ENCODE measurements around the gene FIP1L1. TPM values are rescaled to one million over a fixed set of nuclear protein-coding genes. Genes with fewer than 3 reads are reported as not detected.
"Not testable (repeated sequence)": the region's sequence is repeated elsewhere in the genome, so short reads cannot be mapped to it uniquely, and the experiment has no call there.

Gene FIP1L1
- total and polyA plus RNA-seq, 2 of the 4 experiments (the other 2 are of a cell fraction): 31.1 to 37.5 TPM

- CTCF ChIA-PET; H4K91ac ChIP-seq (ENCODE audit: insufficient read depth, low read depth, low read length); H3K4me3 ChIP-seq (ENCODE audit: insufficient read depth, low read depth, low read length); H3K36me3 ChIP-seq (ENCODE audit: control insufficient read depth, insufficient read depth, low read length); H3K4ac ChIP-seq (ENCODE audit: low read depth, low read length); H2BK5ac ChIP-seq (ENCODE audit: low read depth, low read length, poor library complexity, severe bottlenecking); H3K9me1 ChIP-seq (ENCODE audit: insufficient read depth, low read length); H3K9ac ChIP-seq (ENCODE audit: low read depth, low read length); H2BK15ac ChIP-seq (ENCODE audit: low read depth, low read length); H2AK9ac ChIP-seq (replicated peaks; ENCODE audit: low read depth, low read length, poor library complexity); H3K14ac ChIP-seq (replicated peaks; ENCODE audit: low read depth, low read length); H3K23ac ChIP-seq (ENCODE audit: low read depth, low read length); H2BK20ac ChIP-seq (ENCODE audit: low read depth, low read length); H3K4me1 ChIP-seq (ENCODE audit: control insufficient read depth, insufficient read depth, low read length); BruUV-seq (replicated peaks); H2AFZ ChIP-seq (replicated peaks; ENCODE audit: low read length, poor library complexity); POLR2A ChIA-PET (ENCODE audit: unreplicated experiment); H3K56ac ChIP-seq (ENCODE audit: extremely low read depth, insufficient read depth, low read length); H3K79me1 ChIP-seq (ENCODE audit: low read depth in 1 of 2, low read length in 2 of 2); H4K20me1 ChIP-seq (ENCODE audit: insufficient read depth, low read length); intact Hi-C loops (cut with micrococcal nuclease); H4K8ac ChIP-seq (ENCODE audit: low read depth in 2 of 2, low read length in 2 of 2); H3K18ac ChIP-seq (ENCODE audit: low read depth, low read length); H2AK5ac ChIP-seq (ENCODE audit: low read depth, low read length); H3K9me3 ChIP-seq (ENCODE audit: control insufficient read depth, insufficient read depth, low read length); H4K5ac ChIP-seq (ENCODE audit: low read depth, low read length); dilution Hi-C loops (cut with HindIII; ENCODE audit: low sequenced_read_pairs, unreplicated experiment); H3K4me2 ChIP-seq (ENCODE audit: low read depth, low read length); H3K27me3 ChIP-seq (ENCODE audit: control insufficient read depth, insufficient read depth, low read length); in situ Hi-C loops (cut with MboI; ENCODE audit: low sequenced_read_pairs); H3K27ac ChIP-seq (ENCODE audit: insufficient read depth, low read length); H2BK120ac ChIP-seq (ENCODE audit: low read depth, low read length); DNase-seq; ATAC-seq (ENCODE audit: low read depth): not testable (repeated sequence)
- WGBS, 2 experiments (ENCODE audit: extremely low coverage in 2 of 2, insufficient read length in 1 of 2): 100% methylated on average over 1 of the region's 6 CpGs; no CpG with 5 or more reads in 1 of the 2 experiments
Observed at GRCh38 chr4:53334916-53335315, 42.5 kb upstream of the FIP1L1 start.

- H3K9me1 ChIP-seq (ENCODE audit: insufficient read depth, low read length); H4K8ac ChIP-seq (ENCODE audit: low read depth in 2 of 2, low read length in 2 of 2); H3K36me3 ChIP-seq (ENCODE audit: control insufficient read depth, insufficient read depth, low read length); H3K27ac ChIP-seq (ENCODE audit: insufficient read depth, low read length); H3K27me3 ChIP-seq (ENCODE audit: control insufficient read depth, insufficient read depth, low read length); intact Hi-C loops (cut with micrococcal nuclease); CTCF ChIA-PET; DNase-seq; ATAC-seq (ENCODE audit: low read depth); H3K4me1 ChIP-seq (ENCODE audit: control insufficient read depth, insufficient read depth, low read length); H3K9me3 ChIP-seq (ENCODE audit: control insufficient read depth, insufficient read depth, low read length); H2BK20ac ChIP-seq (ENCODE audit: low read depth, low read length); H3K9ac ChIP-seq (ENCODE audit: low read depth, low read length); H2BK120ac ChIP-seq (ENCODE audit: low read depth, low read length); H3K23ac ChIP-seq (ENCODE audit: low read depth, low read length); H2AK9ac ChIP-seq (replicated peaks; ENCODE audit: low read depth, low read length, poor library complexity); BruUV-seq (replicated peaks); H3K14ac ChIP-seq (replicated peaks; ENCODE audit: low read depth, low read length); H3K4me2 ChIP-seq (ENCODE audit: low read depth, low read length); dilution Hi-C loops (cut with HindIII; ENCODE audit: low sequenced_read_pairs, unreplicated experiment); H2AFZ ChIP-seq (replicated peaks; ENCODE audit: low read length, poor library complexity); H3K4ac ChIP-seq (ENCODE audit: low read depth, low read length); H3K4me3 ChIP-seq (ENCODE audit: insufficient read depth, low read depth, low read length); H2BK15ac ChIP-seq (ENCODE audit: low read depth, low read length); POLR2A ChIA-PET (ENCODE audit: unreplicated experiment); H4K20me1 ChIP-seq (ENCODE audit: insufficient read depth, low read length); H4K5ac ChIP-seq (ENCODE audit: low read depth, low read length); H3K18ac ChIP-seq (ENCODE audit: low read depth, low read length); H3K56ac ChIP-seq (ENCODE audit: extremely low read depth, insufficient read depth, low read length); H4K91ac ChIP-seq (ENCODE audit: insufficient read depth, low read depth, low read length); H2AK5ac ChIP-seq (ENCODE audit: low read depth, low read length); H2BK5ac ChIP-seq (ENCODE audit: low read depth, low read length, poor library complexity, severe bottlenecking); in situ Hi-C loops (cut with MboI; ENCODE audit: low sequenced_read_pairs): not testable (repeated sequence)
- peaks cover 6 to 13% of the 10 kb centered on the region in 2 experiments; a peak in 1 of 4 replicates for H3K79me1 ChIP-seq (ENCODE audit: low read depth in 1 of 2, low read length in 2 of 2)
- 100% methylated on average over 5 of the region's 12 CpGs; no CpG with 5 or more reads in 1 of the 2 experiments for WGBS, 2 experiments (ENCODE audit: extremely low coverage in 2 of 2, insufficient read length in 1 of 2)
Observed at GRCh38 chr4:53340145-53340544, 37.3 kb upstream of the FIP1L1 start.
